NB4 (cell line): ENCODE measurements around the gene TSPAN4.

Experiments used
- CTCF ChIP-seq: IDR thresholded peaks from one replicate; pipeline ENCODE4 v1.5.1; 2012; ENCODE audit warnings: low read depth, low read length
- MYC ChIP-seq: IDR thresholded peaks from 2 replicates; pipeline ENCODE4 v1.6.1; 2011; ENCODE audit warnings: low read depth, low read length
- POLR2A ChIP-seq: IDR thresholded peaks from 2 replicates; pipeline ENCODE4 v1.6.1; 2011; ENCODE audit warnings: mild to moderate bottlenecking; ENCODE audit not compliant: insufficient read length; ENCODE audit errors: extremely low read depth

DNA sequence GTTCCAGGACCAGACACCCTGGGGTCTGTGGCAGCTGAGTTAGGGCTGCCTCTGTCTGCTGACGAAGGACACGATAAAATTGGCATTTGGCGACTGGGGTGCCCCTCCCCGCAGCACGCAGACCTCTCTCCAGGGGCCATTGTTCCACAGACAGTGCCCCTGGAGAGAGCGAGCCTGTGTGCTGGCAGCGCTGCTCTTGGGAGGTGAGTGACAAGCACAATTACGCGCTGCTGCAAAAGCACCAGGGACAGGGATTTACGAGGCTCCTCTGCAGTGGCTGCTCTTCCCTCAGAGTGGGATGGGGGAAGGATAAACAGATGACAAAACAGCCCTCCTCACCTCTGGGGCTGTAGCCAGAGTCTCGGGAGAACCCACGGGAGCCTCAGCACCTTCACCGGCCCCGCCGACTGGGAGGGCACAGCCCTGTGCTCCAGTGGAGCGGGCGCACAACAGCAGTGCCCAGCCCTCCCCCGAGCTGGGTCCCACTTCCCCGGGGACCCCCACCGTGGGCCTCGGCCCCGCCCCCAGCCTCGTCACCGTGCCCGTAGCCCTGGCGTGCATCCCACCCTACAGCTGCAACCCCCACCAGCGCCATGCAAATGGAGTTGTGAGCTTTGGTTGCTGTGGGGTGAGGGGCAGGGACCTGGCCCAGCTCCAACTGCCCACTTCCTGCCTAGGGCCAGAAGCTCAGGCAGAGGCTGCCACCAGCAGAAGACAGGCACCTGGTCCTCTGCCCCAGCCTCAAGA is 48.3 kb downstream of the TSPAN4 start:
- TF ChIP-seq CTCF (no peak), POLR2A (no peak), MYC (no peak)
